CD4-positive, alpha-beta memory T cell (primary cell): ENCODE measurements around the gene FBXW8. TPM values are rescaled to one million over a fixed set of nuclear protein-coding genes. Genes with fewer than 3 reads are reported as not detected.

Experiments
- CTCF ChIA-PET: fragments of 350-600 bp; sonication (Branson Sonifier 250); formaldehyde crosslinking; loops from one replicate; lab custom pipeline; 2021; ENCODE audit warnings: inconsistent platforms; ENCODE audit not compliant: partially characterized antibody; lab: Charles Lee
- POLR2A ChIA-PET: fragments of 350-600 bp; sonication (Branson Sonifier 250); formaldehyde crosslinking; loops from one replicate; lab custom pipeline; 2021; ENCODE audit not compliant: partially characterized antibody; lab: Charles Lee
- DNase-seq, 5 donors: peaks; one replicate each; pipeline versions ENCODE4 v3.0.0 to v3.0.0-alpha.2; 2020 to 2022; ENCODE audit warnings: mixed read lengths in 1 of 5
- H3K27ac ChIP-seq: one replicate; pipeline ENCODE4 v1.7.0; 2013; ENCODE audit warnings: low read depth, low read length
- H3K27me3 ChIP-seq: 2 replicates; pipeline ENCODE4 v1.7.0; 2013; ENCODE audit warnings: mild to moderate bottlenecking, low read length, moderate library complexity; ENCODE audit not compliant: insufficient read depth
- H3K36me3 ChIP-seq: 2 replicates; pipeline ENCODE4 v1.7.0; 2013; ENCODE audit warnings: mild to moderate bottlenecking, low read length, moderate library complexity; ENCODE audit not compliant: insufficient read depth
- H3K4me1 ChIP-seq: 2 replicates; pipeline ENCODE4 v1.7.0; 2013; ENCODE audit warnings: mild to moderate bottlenecking, low read length, moderate library complexity; ENCODE audit not compliant: insufficient read depth
- H3K4me3 ChIP-seq, 2 donors: one replicate each; pipeline ENCODE4 v1.7.0; 2013; ENCODE audit warnings: low read length in 2 of 2, mild to moderate bottlenecking in 1 of 2
- H3K9me3 ChIP-seq, 2 donors: one replicate each; pipeline ENCODE4 v1.7.0; 2013; ENCODE audit warnings: low read length in 2 of 2, control low read depth in 1 of 2; ENCODE audit not compliant: control insufficient read depth in 1 of 2
- H3K27ac Mint-ChIP-seq, 7 donors: one replicate each; pipeline ENCODE4 v1.8.0; 2020 to 2021; ENCODE audit warnings: mixed read lengths in 7 of 7, mild to moderate bottlenecking in 6 of 7, inconsistent platforms in 3 of 7, moderate library complexity in 3 of 7
- H3K27me3 Mint-ChIP-seq, 2 donors: one replicate each; pipeline ENCODE4 v1.8.0; 2020 to 2021; ENCODE audit warnings: mixed read lengths in 2 of 2
- H3K36me3 Mint-ChIP-seq, 2 donors: one replicate each; pipeline ENCODE4 v1.8.0; 2020 to 2021; ENCODE audit warnings: mixed read lengths in 2 of 2, inconsistent platforms in 1 of 2, mild to moderate bottlenecking in 1 of 2
- H3K4me1 Mint-ChIP-seq, 4 donors: one replicate each; pipeline ENCODE4 v1.8.0; 2020 to 2021; ENCODE audit warnings: mixed read lengths in 4 of 4, mild to moderate bottlenecking in 1 of 4
- H3K4me3 Mint-ChIP-seq, 8 donors: one replicate each; pipeline ENCODE4 v1.8.0; 2020 to 2021; ENCODE audit warnings: mixed read lengths in 8 of 8, mild to moderate bottlenecking in 7 of 8, moderate library complexity in 6 of 8, inconsistent platforms in 3 of 8
- H3K9me3 Mint-ChIP-seq, 8 donors: one replicate each; pipeline ENCODE4 v1.8.0; 2020 to 2021; ENCODE audit warnings: mixed read lengths in 8 of 8, mild to moderate bottlenecking in 5 of 8, inconsistent platforms in 3 of 8, moderate library complexity in 1 of 8
- intact Hi-C: fragments of 100-400 bp; cut with micrococcal nuclease; formaldehyde crosslinking; loops from one replicate; pipeline ENCODE4 v1.15.1; 2023
- polyA plus RNA-seq, 2 donors: library from polyadenylated mRNA; unstranded; fragments of 300-500 nt; fragmentation: Illumina TruSeq; gene quantifications; one replicate each; pipeline ENCODE4 v1.2.3, GENCODE V29; 2021
- total RNA-seq, 2 experiments: library from RNA; stranded (reverse); gene quantifications; one replicate each; pipeline ENCODE4 v1.2.3, GENCODE V29; 2021

FBXW8 gene
- total and polyA plus RNA-seq, 4 experiments from 2014 or later = 2.3 to 10.2 (median 7.0) TPM

- CTCF ChIA-PET = interaction anchor here (1.8 kb wide), 1 partner anchor 85 kb away, joined by 6 read pairs; no protein-coding TSS in a partner anchor
Measured at GRCh38 chr12:117034701-117035151, 124.0 kb downstream of the FBXW8 start.

GRCh38 chr12:117035287-117035686, 124.5 kb downstream of the FBXW8 start:
- CTCF ChIA-PET = interaction anchor here (1.8 kb wide), 1 partner anchor 85 kb away, joined by 6 read pairs; no protein-coding TSS in a partner anchor
- Mint-ChIP-seq H3K36me3 (peaks cover 1 to 3% of the 10 kb centered on the region in 2 donors), H3K27ac (no peak overlapping the region), H3K9me3 (no peaks in the 10 kb centered on the region), H3K4me1 (peaks cover 0 to 1% (median 0%) of the 10 kb centered on the region in 4 donors), H3K4me3 (no peak overlapping the region), H3K27me3 (peaks cover 0 to 2% of the 10 kb centered on the region in 2 donors)
- H3K4me3 ChIP-seq = no peak overlapping the region
- no peak overlapping the region for H3K27ac ChIP-seq
- intact Hi-C loops = no loop called here
- H3K9me3 ChIP-seq = no peaks in the 10 kb centered on the region
- POLR2A ChIA-PET = no interaction called here
- no peaks in the 10 kb centered on the region for H3K27me3 ChIP-seq
- no peaks in the 10 kb centered on the region for H3K4me1 ChIP-seq
- DNase-seq = no peak
- no peaks in the 10 kb centered on the region for H3K36me3 ChIP-seq

More at GRCh38 chr12:117034701-117035151, 124.0 kb downstream of the FBXW8 start:
- H3K4me3 ChIP-seq = no peak overlapping the region
- H3K9me3 ChIP-seq = no peaks in the 10 kb centered on the region
- H3K4me3 Mint-ChIP-seq = no peak overlapping the region
- no peak for DNase-seq
- no peaks in the 10 kb centered on the region for H3K36me3 ChIP-seq
- intact Hi-C loops = no loop called here
- H3K4me1 Mint-ChIP-seq = peaks cover 0 to 1% (median 0%) of the 10 kb centered on the region in 4 donors
- H3K27me3 Mint-ChIP-seq = peaks cover 0 to 2% of the 10 kb centered on the region in 2 donors
- H3K4me1 ChIP-seq = no peaks in the 10 kb centered on the region
- H3K9me3 Mint-ChIP-seq = no peaks in the 10 kb centered on the region
- H3K27ac Mint-ChIP-seq = no peak overlapping the region
- no peak overlapping the region for H3K27ac ChIP-seq
- no peaks in the 10 kb centered on the region for H3K27me3 ChIP-seq
- POLR2A ChIA-PET = no interaction called here
- peaks cover 2 to 8% of the 10 kb centered on the region in 2 donors for H3K36me3 Mint-ChIP-seq

GRCh38 chr12:117036046-117036445, 125.3 kb downstream of the FBXW8 start:
- H3K4me3 Mint-ChIP-seq = no peak overlapping the region
- H3K36me3 Mint-ChIP-seq = no peaks in the 10 kb centered on the region
- ChIA-PET CTCF (interaction anchor here (2.3 kb wide), 1 partner anchor 10 kb away, joined by 7 read pairs; no protein-coding TSS in a partner anchor), POLR2A (no interaction called here)
- intact Hi-C loops = no loop called here
- H3K9me3 Mint-ChIP-seq = no peaks in the 10 kb centered on the region
- Histone ChIP-seq H3K27me3 (no peaks in the 10 kb centered on the region), H3K4me1 (no peaks in the 10 kb centered on the region), H3K4me3 (no peak overlapping the region), H3K9me3 (no peaks in the 10 kb centered on the region), H3K27ac (no peak overlapping the region), H3K36me3 (no peaks in the 10 kb centered on the region)
- DNase-seq = no peak
- peaks cover 0 to 2% of the 10 kb centered on the region in 2 donors for H3K27me3 Mint-ChIP-seq
- no peak overlapping the region for H3K27ac Mint-ChIP-seq
- H3K4me1 Mint-ChIP-seq = peaks cover 0 to 1% (median 0%) of the 10 kb centered on the region in 4 donors

GRCh38 chr12:117036547-117036946, 125.8 kb downstream of the FBXW8 start:
- H3K9me3 Mint-ChIP-seq = no peaks in the 10 kb centered on the region
- H3K4me1 Mint-ChIP-seq = peaks cover 0 to 1% (median 0%) of the 10 kb centered on the region in 4 donors
- Histone ChIP-seq H3K36me3 (no peaks in the 10 kb centered on the region), H3K27ac (no peak overlapping the region), H3K4me1 (no peaks in the 10 kb centered on the region), H3K4me3 (no peak overlapping the region), H3K9me3 (no peaks in the 10 kb centered on the region), H3K27me3 (no peaks in the 10 kb centered on the region)
- peaks cover 0 to 2% of the 10 kb centered on the region in 2 donors for H3K27me3 Mint-ChIP-seq
- CTCF ChIA-PET = interaction anchor here (1.0 to 2.3 kb wide), 2 partner anchors 10 to 50 kb away, joined by 3 to 7 read pairs; no protein-coding TSS in a partner anchor
- intact Hi-C loops = no loop called here
- POLR2A ChIA-PET = no interaction called here
- H3K4me3 Mint-ChIP-seq = no peak overlapping the region
- H3K36me3 Mint-ChIP-seq = no peaks in the 10 kb centered on the region
- no peak overlapping the region for H3K27ac Mint-ChIP-seq
- DNase-seq = no peak

- Mint-ChIP-seq H3K27ac (no peak overlapping the region), H3K4me3 (no peak overlapping the region), H3K4me1 (peaks cover 0 to 1% (median 0%) of the 10 kb centered on the region in 4 donors), H3K9me3 (no peaks in the 10 kb centered on the region), H3K36me3 (no peaks in the 10 kb centered on the region), H3K27me3 (peaks cover 0 to 2% of the 10 kb centered on the region in 2 donors)
- intact Hi-C loops = no loop called here
- no peaks in the 10 kb centered on the region for H3K4me1 ChIP-seq
- H3K36me3 ChIP-seq = no peaks in the 10 kb centered on the region
- H3K4me3 ChIP-seq = no peak overlapping the region
- H3K27me3 ChIP-seq = no peaks in the 10 kb centered on the region
- DNase-seq = no peak
- no peak overlapping the region for H3K27ac ChIP-seq
- ChIA-PET POLR2A (no interaction called here), CTCF (interaction anchor here (1.0 to 2.3 kb wide), 3 partner anchors 11 to 49 kb away, joined by 3 to 7 read pairs (median 3); no protein-coding TSS in a partner anchor)
- H3K9me3 ChIP-seq = no peaks in the 10 kb centered on the region
Measured at GRCh38 chr12:117037289-117038022, 126.7 kb downstream of the FBXW8 start.

- peaks cover 0 to 2% of the 10 kb centered on the region in 2 donors for H3K27me3 Mint-ChIP-seq
- H3K4me3 Mint-ChIP-seq = no peak overlapping the region
- no peak for DNase-seq
- Histone ChIP-seq H3K4me3 (no peak overlapping the region), H3K36me3 (no peaks in the 10 kb centered on the region), H3K4me1 (no peaks in the 10 kb centered on the region), H3K9me3 (no peaks in the 10 kb centered on the region), H3K27me3 (no peaks in the 10 kb centered on the region), H3K27ac (no peak overlapping the region)
- H3K36me3 Mint-ChIP-seq = no peaks in the 10 kb centered on the region
- CTCF ChIA-PET = interaction anchor here (1.5 kb wide), 1 partner anchor 19 kb away, joined by 3 read pairs; no protein-coding TSS in a partner anchor
- H3K4me1 Mint-ChIP-seq = peaks cover 0 to 1% (median 0%) of the 10 kb centered on the region in 4 donors
- POLR2A ChIA-PET = no interaction called here
- H3K9me3 Mint-ChIP-seq = no peaks in the 10 kb centered on the region
- intact Hi-C loops = no loop called here
- H3K27ac Mint-ChIP-seq = no peak overlapping the region
Measured at GRCh38 chr12:117038023-117038680, 127.4 kb downstream of the FBXW8 start.

GRCh38 chr12:117038919-117039318, 128.2 kb downstream of the FBXW8 start:
- intact Hi-C loops = no loop called here
- CTCF ChIA-PET = no interaction called here

More at GRCh38 chr12:117038919-117039318, 128.2 kb downstream of the FBXW8 start:
- Histone ChIP-seq H3K27me3 (no peaks in the 10 kb centered on the region), H3K4me3 (no peak overlapping the region), H3K27ac (no peak overlapping the region), H3K4me1 (no peaks in the 10 kb centered on the region), H3K9me3 (no peaks in the 10 kb centered on the region), H3K36me3 (no peaks in the 10 kb centered on the region)
- Mint-ChIP-seq H3K27ac (no peak overlapping the region), H3K4me3 (no peak overlapping the region), H3K27me3 (peaks cover 0 to 2% of the 10 kb centered on the region in 2 donors), H3K36me3 (no peaks in the 10 kb centered on the region), H3K4me1 (no peaks in the 10 kb centered on the region), H3K9me3 (no peaks in the 10 kb centered on the region)
- POLR2A ChIA-PET = no interaction called here
- DNase-seq = no peak
